ENCODE results near the gene FRRS1L.

The FRRS1L gene

DNA sequence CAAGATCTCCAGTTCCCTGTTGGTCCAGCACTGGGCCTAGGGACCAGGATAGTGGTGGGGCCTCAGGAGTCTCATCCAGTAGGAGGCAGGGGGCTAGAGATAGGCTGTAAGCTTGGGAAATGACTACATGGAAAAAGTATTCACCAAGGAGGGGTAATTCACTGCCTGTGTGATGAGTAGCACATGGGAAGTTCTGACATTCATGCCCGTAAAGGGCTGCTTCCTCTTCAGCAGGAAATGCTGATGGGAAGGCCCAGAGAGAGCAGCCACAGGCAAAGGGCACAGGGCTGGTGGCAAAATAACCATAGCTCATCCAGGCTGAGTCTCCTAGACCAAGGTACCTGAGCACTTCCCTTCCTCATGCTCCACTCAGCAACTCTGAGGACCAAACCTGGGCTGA is 23.1 kb upstream of the FRRS1L start:
- H3K9me3 ChIP-seq (ENCODE audit: low read length) = no peaks in the 10 kb centered on the region
- H3K4me1 ChIP-seq (ENCODE audit: insufficient read depth, low read length) = no peaks in the 10 kb centered on the region

DNA sequence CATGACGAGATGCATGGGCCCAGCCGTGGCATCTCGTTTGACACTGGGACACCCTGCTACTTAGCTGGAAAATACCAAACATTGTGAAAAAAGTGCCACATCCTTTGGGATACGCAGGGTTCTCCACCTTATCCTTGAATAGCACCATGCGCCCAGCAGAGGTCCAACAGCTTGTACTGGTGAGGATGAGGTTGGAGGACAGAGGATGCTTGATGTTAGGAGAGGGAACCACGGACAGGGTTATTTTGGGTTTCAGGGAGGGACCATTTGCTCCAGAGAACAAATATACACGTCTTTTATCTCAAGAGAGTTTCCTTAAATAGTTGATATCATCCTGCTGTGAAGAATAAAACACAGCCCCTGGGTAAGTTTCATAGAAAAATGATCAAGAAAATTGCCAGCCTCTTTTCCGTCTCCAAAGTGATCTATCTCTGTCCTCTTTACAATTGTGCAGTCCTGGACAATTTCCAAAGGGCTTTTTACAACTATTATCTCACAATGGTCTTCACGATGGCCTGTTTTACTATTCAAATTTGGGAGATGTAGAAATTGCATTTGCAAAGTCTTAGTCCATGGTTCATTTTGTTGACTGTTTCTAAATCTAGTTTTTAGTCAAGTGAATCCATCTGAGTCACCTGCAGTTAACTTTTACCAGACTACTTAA is 19.9 kb upstream of the FRRS1L start:
- no peak overlapping the region for H2AFZ ChIP-seq (ENCODE audit: low read depth, low read length)
- no peaks in the 10 kb centered on the region for H3K9me3 ChIP-seq (ENCODE audit: low read length)
- no peak overlapping the region for H3K4me3 ChIP-seq (ENCODE audit: low read length)
- H3K4me1 ChIP-seq (ENCODE audit: insufficient read depth, low read length) = peaks cover 2% of the 10 kb centered on the region
- H3K36me3 ChIP-seq (ENCODE audit: insufficient read depth, low read length) = no peaks in the 10 kb centered on the region
- H3K27me3 ChIP-seq (ENCODE audit: insufficient read depth, low read length) = no peaks in the 10 kb centered on the region

More for the DNA sequence above, 23.1 kb upstream of the FRRS1L start:
- no peaks in the 10 kb centered on the region for H3K36me3 ChIP-seq (ENCODE audit: insufficient read depth, low read length)
- H2AFZ ChIP-seq (ENCODE audit: low read depth, low read length) = no peak overlapping the region
- H3K4me3 ChIP-seq (ENCODE audit: low read length) = no peak overlapping the region
- H3K27me3 ChIP-seq (ENCODE audit: insufficient read depth, low read length) = no peaks in the 10 kb centered on the region

DNA sequence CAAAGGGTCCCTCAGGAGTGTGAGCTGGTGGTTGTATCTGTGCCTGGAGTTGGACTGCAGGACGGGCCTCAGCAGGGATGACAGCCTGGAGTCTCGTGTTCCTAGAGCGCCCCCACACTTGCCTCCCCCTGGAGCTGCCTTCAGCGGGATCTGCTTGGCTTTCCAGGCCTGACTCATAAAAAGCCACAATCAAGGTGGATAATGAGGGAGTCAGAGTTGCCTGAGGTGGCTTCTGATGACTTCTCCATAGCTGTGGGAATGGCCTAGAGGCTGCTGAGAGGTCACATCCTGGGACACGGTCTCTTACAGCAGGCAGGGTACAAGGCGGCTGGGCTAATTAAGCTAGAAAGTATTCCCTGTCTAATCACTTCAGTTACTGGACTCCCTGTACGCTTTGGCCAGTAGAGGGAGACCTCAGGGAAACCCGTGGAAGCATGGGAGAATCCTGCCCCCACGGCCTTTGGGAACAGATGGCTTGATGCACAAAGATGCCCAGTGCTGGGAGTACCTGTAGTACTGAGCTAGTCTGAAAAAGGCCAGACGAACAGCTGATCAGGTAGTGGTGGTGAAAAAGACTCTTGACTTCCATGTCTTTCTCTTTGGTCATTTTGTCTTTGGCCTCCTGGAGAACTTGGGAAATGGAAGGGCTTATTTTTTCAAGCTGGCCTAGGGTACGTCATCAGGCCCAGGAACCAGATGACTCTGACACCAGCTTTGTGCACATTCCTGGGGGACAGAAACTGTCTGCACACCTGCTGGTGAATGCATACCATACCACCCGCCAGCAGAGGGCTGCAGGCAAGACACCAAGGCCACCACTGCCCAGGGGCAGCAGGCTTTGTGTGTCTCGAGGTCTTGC is 16.1 kb upstream of the FRRS1L start:
- H3K4me3 ChIP-seq (ENCODE audit: low read length) = no peak overlapping the region

GRCh38 chr9:109182550-109182939 is 15.5 kb upstream of the FRRS1L start:
- Histone ChIP-seq H3K4me3 (ENCODE audit: low read length) (no peak overlapping the region), H2AFZ (ENCODE audit: low read depth, low read length) (no peak overlapping the region), H3K36me3 (ENCODE audit: insufficient read depth, low read length) (no peaks in the 10 kb centered on the region), H3K9me3 (ENCODE audit: low read length) (no peaks in the 10 kb centered on the region), H3K4me1 (ENCODE audit: insufficient read depth, low read length) (peaks cover 2% of the 10 kb centered on the region), H3K27me3 (ENCODE audit: insufficient read depth, low read length) (peaks cover 3% of the 10 kb centered on the region)

More for the DNA sequence above, 16.1 kb upstream of the FRRS1L start:
- no peak overlapping the region for H2AFZ ChIP-seq (ENCODE audit: low read depth, low read length)
- peaks cover 2% of the 10 kb centered on the region for H3K4me1 ChIP-seq (ENCODE audit: insufficient read depth, low read length)
- peaks cover 3% of the 10 kb centered on the region for H3K27me3 ChIP-seq (ENCODE audit: insufficient read depth, low read length)
- no peaks in the 10 kb centered on the region for H3K36me3 ChIP-seq (ENCODE audit: insufficient read depth, low read length)
- H3K9me3 ChIP-seq (ENCODE audit: low read length) = no peaks in the 10 kb centered on the region

DNA sequence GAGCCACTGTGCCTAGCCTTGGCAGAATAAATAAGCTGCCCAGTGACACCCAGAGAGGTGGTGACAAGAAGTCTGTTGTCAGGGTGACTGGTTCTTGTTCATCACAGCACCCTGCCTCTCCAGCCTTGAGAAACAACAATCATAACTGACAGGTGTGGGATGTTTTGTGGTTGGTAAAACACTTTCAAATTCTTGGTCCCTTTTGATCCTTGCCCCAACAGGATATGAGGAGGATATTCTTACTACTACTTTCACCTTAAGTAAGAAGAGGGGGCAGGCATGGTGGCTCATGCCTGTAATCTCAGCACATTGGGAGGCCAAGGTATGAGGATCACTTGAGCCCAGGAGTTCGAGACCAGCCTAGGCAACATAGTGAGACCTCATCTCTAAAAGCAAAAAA is 14.2 kb upstream of the FRRS1L start:
- peaks cover 2% of the 10 kb centered on the region for H3K4me1 ChIP-seq (ENCODE audit: insufficient read depth, low read length)
- no peaks in the 10 kb centered on the region for H3K36me3 ChIP-seq (ENCODE audit: insufficient read depth, low read length)
- no peak overlapping the region for H2AFZ ChIP-seq (ENCODE audit: low read depth, low read length)
- no peak overlapping the region for H3K4me3 ChIP-seq (ENCODE audit: low read length)
- H3K9me3 ChIP-seq (ENCODE audit: low read length) = no peaks in the 10 kb centered on the region
- H3K27me3 ChIP-seq (ENCODE audit: insufficient read depth, low read length) = peaks cover 3% of the 10 kb centered on the region

- H2AFZ ChIP-seq (ENCODE audit: low read depth, low read length) = no peak overlapping the region
- peaks cover 3% of the 10 kb centered on the region for H3K27me3 ChIP-seq (ENCODE audit: insufficient read depth, low read length)
- no peak overlapping the region for H3K4me3 ChIP-seq (ENCODE audit: low read length)
- H3K36me3 ChIP-seq (ENCODE audit: insufficient read depth, low read length) = no peaks in the 10 kb centered on the region
- H3K4me1 ChIP-seq (ENCODE audit: insufficient read depth, low read length) = peaks cover 2% of the 10 kb centered on the region
- H3K9me3 ChIP-seq (ENCODE audit: low read length) = no peaks in the 10 kb centered on the region
Measured at GRCh38 chr9:109179801-109180523, 12.9 kb upstream of the FRRS1L start.

- no peaks in the 10 kb centered on the region for H3K9me3 ChIP-seq (ENCODE audit: low read length)
- H3K27me3 ChIP-seq (ENCODE audit: insufficient read depth, low read length) = peaks cover 13% of the 10 kb centered on the region
- no peaks in the 10 kb centered on the region for H3K4me1 ChIP-seq (ENCODE audit: insufficient read depth, low read length)
- H3K36me3 ChIP-seq (ENCODE audit: insufficient read depth, low read length) = no peaks in the 10 kb centered on the region
- no peak overlapping the region for H2AFZ ChIP-seq (ENCODE audit: low read depth, low read length)
- H3K4me3 ChIP-seq (ENCODE audit: low read length) = no peak overlapping the region
Measured at GRCh38 chr9:109176963-109177362, 9.9 kb upstream of the FRRS1L start.

DNA sequence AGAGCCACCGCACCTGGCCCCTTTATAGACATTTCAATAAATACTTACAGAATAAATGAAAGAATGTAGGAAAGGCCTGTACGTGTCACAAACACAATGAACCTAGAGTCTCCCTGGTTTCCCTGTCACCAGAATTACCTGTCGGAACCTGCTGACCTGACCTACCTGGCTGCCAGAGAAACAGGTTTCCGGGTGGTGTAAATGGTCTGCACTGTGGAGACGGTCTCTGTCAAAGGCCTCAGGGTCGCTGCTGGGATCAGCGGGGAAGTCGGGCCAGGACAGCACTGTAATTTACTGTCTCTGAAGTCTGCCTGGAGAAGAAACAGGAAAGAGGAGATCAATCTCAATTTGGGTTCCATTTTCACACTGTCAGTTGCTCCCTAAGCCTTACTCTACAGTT is 9.3 kb upstream of the FRRS1L start:
- Histone ChIP-seq H3K27me3 (ENCODE audit: insufficient read depth, low read length) (peaks cover 15% of the 10 kb centered on the region), H3K9me3 (ENCODE audit: low read length) (no peaks in the 10 kb centered on the region)

DNA sequence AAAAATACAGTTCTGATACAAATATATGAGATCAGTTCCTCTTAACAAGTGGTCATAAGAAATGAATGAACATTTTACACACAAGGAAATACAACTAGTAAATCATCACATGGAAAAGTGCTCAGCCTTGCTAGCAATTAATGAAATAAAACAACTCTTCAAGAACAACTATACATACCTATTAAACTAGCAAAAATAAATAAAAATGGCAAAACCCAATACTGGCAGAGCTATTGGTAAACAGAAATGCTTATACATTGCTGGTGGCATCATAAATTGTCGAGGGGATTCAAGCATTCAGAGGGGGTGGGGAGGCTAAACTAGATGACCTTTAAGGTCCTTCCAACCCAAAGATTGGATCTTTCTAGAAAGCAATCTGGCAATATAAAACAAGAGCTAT is 5.9 kb upstream of the FRRS1L start:
- Histone ChIP-seq H3K4me3 (ENCODE audit: low read length) (no peak overlapping the region), H3K36me3 (ENCODE audit: insufficient read depth, low read length) (no peaks in the 10 kb centered on the region), H3K27me3 (ENCODE audit: insufficient read depth, low read length) (peaks cover 22% of the 10 kb centered on the region), H2AFZ (ENCODE audit: low read depth, low read length) (no peak overlapping the region), H3K9me3 (ENCODE audit: low read length) (no peaks in the 10 kb centered on the region), H3K4me1 (ENCODE audit: insufficient read depth, low read length) (no peaks in the 10 kb centered on the region)

More for the DNA sequence above, 9.3 kb upstream of the FRRS1L start:
- no peaks in the 10 kb centered on the region for H3K4me1 ChIP-seq (ENCODE audit: insufficient read depth, low read length)
- H2AFZ ChIP-seq (ENCODE audit: low read depth, low read length) = no peak overlapping the region
- H3K36me3 ChIP-seq (ENCODE audit: insufficient read depth, low read length) = no peaks in the 10 kb centered on the region
- no peak overlapping the region for H3K4me3 ChIP-seq (ENCODE audit: low read length)

- Histone ChIP-seq H3K9me3 (ENCODE audit: low read length) (no peaks in the 10 kb centered on the region), H3K27me3 (ENCODE audit: insufficient read depth, low read length) (peaks cover 31% of the 10 kb centered on the region), H3K4me1 (ENCODE audit: insufficient read depth, low read length) (no peaks in the 10 kb centered on the region), H2AFZ (ENCODE audit: low read depth, low read length) (no peak overlapping the region), H3K4me3 (ENCODE audit: low read length) (no peak overlapping the region), H3K36me3 (ENCODE audit: insufficient read depth, low read length) (no peaks in the 10 kb centered on the region)
Measured at GRCh38 chr9:109171926-109172325, 4.9 kb upstream of the FRRS1L start.

DNA sequence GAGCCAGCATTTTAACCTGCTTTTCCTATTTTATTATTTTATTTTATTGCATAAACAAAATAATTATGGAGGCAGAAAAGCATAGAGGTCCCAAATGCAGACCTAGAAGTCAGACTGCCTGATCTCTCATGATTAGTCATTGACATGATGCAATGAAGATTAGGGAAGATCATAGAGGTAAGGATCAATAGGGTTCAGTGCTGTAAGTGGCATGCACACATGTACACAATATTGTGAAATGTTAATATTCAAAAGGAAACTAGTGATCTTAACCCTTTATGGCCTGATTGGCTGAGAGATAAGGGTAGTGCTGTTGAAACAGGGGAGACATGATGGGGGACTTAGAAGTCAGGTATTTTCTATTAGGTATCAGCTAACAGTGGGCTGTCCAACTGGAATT is 1.1 kb upstream of the FRRS1L start:
- peaks cover 6% of the 10 kb centered on the region for H3K9me3 ChIP-seq (ENCODE audit: low read length)
- peaks cover 12% of the 10 kb centered on the region for H3K4me1 ChIP-seq (ENCODE audit: insufficient read depth, low read length)
- no peaks in the 10 kb centered on the region for H3K36me3 ChIP-seq (ENCODE audit: insufficient read depth, low read length)
- H2AFZ ChIP-seq (ENCODE audit: low read depth, low read length) = no peak overlapping the region
- H3K27me3 ChIP-seq (ENCODE audit: insufficient read depth, low read length) = peaks cover 32% of the 10 kb centered on the region
- H3K4me3 ChIP-seq (ENCODE audit: low read length) = no peak overlapping the region

GRCh38 chr9:109167716-109168115 is 667 bp upstream of the FRRS1L start:
- Histone ChIP-seq H3K9me3 (ENCODE audit: low read length) (peaks cover 6% of the 10 kb centered on the region), H3K4me3 (ENCODE audit: low read length) (no peak overlapping the region), H3K4me1 (ENCODE audit: insufficient read depth, low read length) (peaks cover 12% of the 10 kb centered on the region), H2AFZ (ENCODE audit: low read depth, low read length) (no peak overlapping the region), H3K27me3 (ENCODE audit: insufficient read depth, low read length) (peaks cover 36% of the 10 kb centered on the region), H3K36me3 (ENCODE audit: insufficient read depth, low read length) (no peaks in the 10 kb centered on the region)

DNA sequence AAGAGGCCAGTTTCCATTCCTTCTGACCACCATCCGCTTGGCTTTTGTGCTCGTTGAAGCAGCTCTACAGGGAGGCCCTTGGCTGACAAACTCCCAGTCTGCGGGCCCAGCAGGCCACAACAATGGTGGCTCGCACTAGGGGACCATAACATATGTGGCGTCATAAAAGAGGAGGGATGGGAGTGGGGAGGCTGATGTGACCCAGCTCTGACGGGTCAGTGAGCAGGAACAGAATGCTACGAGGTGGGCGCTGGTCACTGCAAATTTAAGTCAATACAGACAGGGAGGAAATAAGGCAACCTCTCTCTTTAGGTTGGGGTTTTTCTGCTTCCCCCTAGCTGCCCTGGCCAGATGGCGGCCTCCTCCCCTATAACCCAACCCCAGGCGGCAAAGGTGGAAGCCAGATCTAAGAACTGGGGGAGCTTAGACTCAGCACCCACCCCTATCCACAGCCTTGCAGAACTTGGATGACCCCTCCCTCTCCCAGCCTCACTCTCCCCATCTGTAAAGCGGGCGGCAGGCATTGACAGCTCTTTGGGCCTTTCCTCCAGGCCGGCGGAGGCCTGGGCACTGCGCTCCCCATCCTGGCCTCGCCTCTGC is 778 bp downstream of the FRRS1L start:
- H2AFZ ChIP-seq (ENCODE audit: low read depth, low read length) = no peak overlapping the region
- peaks cover 6% of the 10 kb centered on the region for H3K9me3 ChIP-seq (ENCODE audit: low read length)
- H3K27me3 ChIP-seq (ENCODE audit: insufficient read depth, low read length) = peaks cover 36% of the 10 kb centered on the region
- H3K36me3 ChIP-seq (ENCODE audit: insufficient read depth, low read length) = no peaks in the 10 kb centered on the region
- peaks cover 12% of the 10 kb centered on the region for H3K4me1 ChIP-seq (ENCODE audit: insufficient read depth, low read length)
- H3K4me3 ChIP-seq (ENCODE audit: low read length) = peak overlapping the region; percentile 41

Data from neuron (in vitro differentiated cells).